Limb (tissue), 2 donors: ENCODE data around the gene ACSL4.
"Not testable (repeated sequence)": the region's sequence is repeated elsewhere in the genome, so short reads cannot be mapped to it uniquely, and the experiment has no call there.

Source experiments
- DNase-seq, 2 donors: peaks; one replicate each; pipeline ENCODE4 v3.0.0-alpha.2; 2016; ENCODE audit errors: extremely low spot score in 2 of 2

Gene ACSL4

GRCh38 chrX:109732017-109732801 lies 848 bp downstream of the ACSL4 start:
- no peak for DNase-seq

DNA sequence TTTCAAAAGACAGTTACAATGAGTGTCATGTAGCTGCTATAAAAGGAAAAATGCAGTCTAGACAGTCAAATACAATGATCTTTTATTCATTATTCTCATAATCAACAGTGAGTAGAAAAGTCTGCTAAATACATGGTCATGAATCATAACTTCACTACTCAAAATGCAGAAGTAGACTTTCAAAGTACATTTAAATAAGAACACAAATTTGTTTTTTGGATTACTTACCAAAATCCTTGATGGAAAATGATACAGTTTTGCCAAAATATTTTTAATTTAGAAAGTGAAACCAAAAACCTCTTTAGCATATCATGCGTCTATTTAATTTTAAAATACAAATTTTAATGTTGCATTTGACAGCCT lies 4.9 kb downstream of the ACSL4 start:
- DNase-seq, result no peak

- not testable (repeated sequence) for DNase-seq
Measured at GRCh38 chrX:109724971-109725370, 8.1 kb downstream of the ACSL4 start.

DNA sequence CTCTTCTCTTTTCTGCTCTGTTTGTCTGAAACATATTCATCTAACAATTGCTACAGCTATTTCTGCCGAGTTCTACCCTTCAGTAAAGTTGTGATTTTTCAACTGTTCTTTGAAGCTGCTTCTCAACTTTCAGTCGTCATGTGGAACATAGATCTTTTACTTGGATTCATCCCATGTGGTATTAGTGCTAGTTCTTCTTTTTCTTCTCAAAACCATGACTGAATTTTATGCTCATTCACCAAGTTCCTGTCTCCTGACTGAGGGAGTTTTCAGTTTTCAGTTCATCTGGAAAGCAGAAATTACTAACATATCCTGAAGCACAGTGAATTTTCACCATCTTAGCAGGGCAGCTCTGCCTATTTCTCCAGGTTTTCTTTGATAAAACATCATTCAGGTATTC lies 12.1 kb downstream of the ACSL4 start:
- DNase-seq, result no peak

GRCh38 chrX:109719264-109719663 lies 13.8 kb downstream of the ACSL4 start:
- no peak for DNase-seq

GRCh38 chrX:109716431-109717028 lies 16.5 kb downstream of the ACSL4 start:
- DNase-seq, result no peak

DNA sequence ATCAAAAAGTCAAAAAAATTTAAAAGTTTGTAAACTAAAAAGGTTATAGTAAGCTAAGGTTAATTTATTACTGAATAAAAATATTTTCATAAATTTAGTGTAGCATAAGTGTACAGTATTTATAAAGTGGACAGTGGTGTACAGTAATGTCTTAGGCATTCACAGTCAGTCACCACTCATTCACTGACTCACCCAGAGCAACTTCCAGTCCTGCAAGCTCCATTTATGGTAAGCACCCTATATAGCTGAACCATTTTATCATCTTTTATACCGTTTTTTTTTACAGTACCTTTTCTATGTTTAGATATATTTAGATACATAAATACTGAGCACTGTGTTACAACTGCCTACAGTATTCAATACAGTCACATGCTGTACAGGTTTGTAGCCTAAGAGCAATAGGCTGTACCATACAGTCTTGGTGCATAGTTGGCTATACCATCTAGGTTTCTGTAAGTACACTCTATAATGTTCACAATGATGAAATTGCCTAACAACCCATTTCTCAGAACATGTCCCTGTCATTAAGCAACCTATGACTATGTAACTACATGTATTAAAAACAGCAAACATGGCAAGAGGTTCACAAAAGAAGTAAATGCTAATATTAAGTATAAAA lies 18.6 kb downstream of the ACSL4 start:
- no peak for DNase-seq

- no peak for DNase-seq
Measured at GRCh38 chrX:109710181-109710580, 22.9 kb downstream of the ACSL4 start.

- DNase-seq, result no peak
Measured at GRCh38 chrX:109709129-109709631, 23.9 kb downstream of the ACSL4 start.

DNA sequence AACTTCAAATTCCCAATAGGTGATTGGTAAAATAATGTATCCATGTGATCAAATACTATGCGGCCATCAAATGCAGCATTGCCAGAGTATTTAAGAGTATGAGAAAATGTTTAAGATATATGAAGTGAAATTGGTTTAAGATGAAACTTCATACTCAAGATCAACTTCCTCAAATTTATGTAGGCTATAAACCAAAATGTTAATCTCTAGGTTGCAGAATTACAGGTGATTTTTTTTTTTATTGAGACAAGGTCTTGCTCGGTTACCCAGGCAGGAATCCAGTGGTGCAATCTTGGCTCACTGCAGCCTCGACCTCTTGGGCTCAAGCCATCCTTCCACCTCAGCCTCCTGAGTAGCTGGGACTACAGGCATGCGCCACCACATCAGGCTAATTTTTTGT lies 25.3 kb downstream of the ACSL4 start:
- DNase-seq, result no peak

- DNase-seq, result no peak
Measured at GRCh38 chrX:109707319-109707718, 25.7 kb downstream of the ACSL4 start.

DNA sequence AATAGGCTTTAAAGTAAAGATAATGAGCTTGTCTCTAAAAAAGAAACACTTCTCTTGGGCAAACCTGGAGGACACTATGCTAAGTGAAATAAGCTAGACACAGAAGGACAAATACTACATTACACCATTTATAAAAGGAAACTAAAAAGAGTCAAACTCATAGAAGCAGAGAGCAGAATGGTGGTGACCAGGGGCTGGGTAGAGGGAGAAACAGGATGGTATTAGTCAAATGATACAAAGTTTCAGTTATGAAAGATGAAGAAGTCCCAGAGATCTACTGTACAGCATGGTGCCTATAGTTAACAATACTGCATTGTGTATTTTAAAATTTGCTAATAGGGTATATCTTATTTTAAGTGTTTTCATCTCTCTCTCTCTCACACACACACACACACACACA lies 28.5 kb downstream of the ACSL4 start:
- DNase-seq, result no peak

- DNase-seq, result no peak
Measured at GRCh38 chrX:109697855-109698254, 35.2 kb downstream of the ACSL4 start.

DNA sequence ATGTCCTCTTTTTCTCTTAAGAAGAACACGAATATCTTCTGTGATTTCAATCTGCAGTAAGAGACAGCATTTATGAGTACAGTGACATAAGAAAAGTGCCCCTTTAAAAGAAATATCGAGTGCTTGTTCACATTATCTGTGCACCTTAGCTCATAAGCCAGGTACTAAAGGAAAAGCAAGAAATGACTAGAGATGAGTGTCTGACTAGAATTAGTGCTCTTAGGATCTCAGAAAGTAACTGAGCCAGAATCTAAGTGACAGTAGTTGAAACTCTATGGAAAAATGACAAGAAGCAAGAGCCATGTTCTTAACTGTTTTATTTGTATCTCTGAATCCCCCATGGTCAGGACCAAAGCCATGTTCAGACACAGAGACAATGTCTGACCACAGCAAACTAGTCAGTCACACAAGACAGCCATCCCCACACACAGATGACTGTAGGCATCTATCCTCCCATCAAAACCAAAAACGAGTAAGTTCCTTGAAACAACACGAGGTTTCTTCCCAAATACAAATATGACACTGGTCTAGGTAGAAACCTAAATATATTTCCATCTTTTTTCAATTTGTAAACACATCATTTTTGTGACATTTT lies 36.8 kb downstream of the ACSL4 start:
- DNase-seq, result no peak

DNA sequence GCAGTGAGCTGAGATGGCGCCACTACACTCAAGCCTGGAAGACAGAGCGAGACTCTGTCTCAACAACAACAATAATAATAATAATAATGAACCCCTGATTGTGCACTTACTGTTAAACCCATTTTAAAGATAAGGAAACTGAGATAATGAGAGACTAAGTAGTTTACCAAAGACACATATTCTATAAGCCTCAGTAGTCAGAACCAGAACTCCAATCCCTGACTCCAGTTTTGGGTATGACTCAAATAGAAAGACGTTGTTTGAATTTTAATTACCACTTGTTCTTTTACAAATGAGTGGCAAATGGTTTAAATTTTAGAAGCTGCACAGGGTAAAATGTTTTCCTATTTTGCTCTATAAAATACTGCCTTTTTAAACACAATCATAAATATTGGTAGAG lies 37.4 kb downstream of the ACSL4 start:
- no peak for DNase-seq

DNA sequence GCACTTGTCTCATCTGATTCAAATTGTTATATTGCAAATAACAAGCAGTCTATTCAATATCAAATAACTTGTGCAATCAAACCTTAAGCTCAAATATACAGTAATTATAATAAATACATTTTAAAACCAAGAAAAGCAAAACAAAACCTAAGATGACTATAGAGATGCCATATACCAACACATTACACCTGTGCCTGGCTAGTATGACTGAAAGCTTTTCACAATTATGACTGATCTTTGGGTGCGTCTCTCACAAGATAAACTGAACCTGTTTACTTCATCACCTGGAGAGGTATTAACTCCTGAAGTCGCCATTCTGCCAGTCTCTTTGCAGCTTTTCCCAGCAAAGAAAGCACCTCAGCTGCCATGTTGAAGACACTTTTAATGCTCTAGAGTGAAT lies 41.3 kb downstream of the ACSL4 start:
- DNase-seq, result no peak

GRCh38 chrX:109691277-109691676 lies 41.8 kb downstream of the ACSL4 start:
- no peak for DNase-seq

DNA sequence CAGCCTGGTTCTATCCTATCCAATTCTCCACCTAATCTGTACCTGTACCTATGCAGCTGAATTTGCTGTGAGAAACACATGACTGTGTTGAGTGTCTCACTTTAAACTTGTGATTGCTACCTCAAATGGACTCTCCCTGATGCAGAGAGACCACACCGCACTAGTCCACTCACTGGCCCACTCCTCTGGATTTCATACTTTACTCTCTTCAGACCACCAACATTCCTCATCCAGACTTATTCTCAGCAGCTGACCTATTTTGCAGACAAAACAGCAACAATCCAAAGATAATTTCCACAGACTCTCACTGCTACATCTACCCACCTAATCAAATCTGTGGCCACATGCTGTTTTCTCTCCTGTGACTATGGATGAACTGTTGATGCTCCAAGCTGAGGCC lies 45.2 kb downstream of the ACSL4 start:
- no peak for DNase-seq

- no peak for DNase-seq
Measured at GRCh38 chrX:109685656-109686078, 47.4 kb downstream of the ACSL4 start.

GRCh38 chrX:109684136-109684535 lies 48.9 kb downstream of the ACSL4 start:
- no peak for DNase-seq

GRCh38 chrX:109681475-109682081 lies 51.5 kb downstream of the ACSL4 start:
- DNase-seq, result no peak

GRCh38 chrX:109679820-109680219 lies 53.2 kb downstream of the ACSL4 start:
- DNase-seq, result no peak
